ENCODE data around the gene TMEM60. TPM values are rescaled to one million over a fixed set of nuclear protein-coding genes. Genes with fewer than 3 reads are reported as not detected.

Gene TMEM60
- total and polyA plus RNA-seq, 2 donors (not counting 1 experiment from before 2014, with no cell fraction given) = 5.0 to 20.4 TPM

- no peak for ATAC-seq (ENCODE audit: low read depth)
- H3K4me3 ChIP-seq (ENCODE audit: control extremely low read depth in 1 of 5, extremely low read depth in 1 of 5, insufficient read depth in 1 of 5, low read depth in 2 of 5, low read length in 4 of 5) = no peak overlapping the region
- no peak for TF ChIP-seq CTCF (IDR thresholded peaks at IDR 0.05)
- no peak for TF ChIP-seq EZH2 (IDR thresholded peaks at IDR 0.05; ENCODE audit: borderline replicate concordance, insufficient read depth, low read depth, low read length, poor library complexity, severe bottlenecking)
- H2AFZ ChIP-seq (ENCODE audit: insufficient read depth, low read depth, low read length, poor library complexity, severe bottlenecking) = no peak overlapping the region
- Mint-ChIP-seq H3K27ac (peak overlapping the region; percentile 7), H3K4me3 (no peak overlapping the region), H3K4me1 (peaks cover 10% of the 10 kb centered on the region), H3K9me3 (ENCODE audit: insufficient read depth) (no peaks in the 10 kb centered on the region), H3K27me3 (no peaks in the 10 kb centered on the region)
- DNase-seq = no peak
- no peaks in the 10 kb centered on the region for H3K27me3 ChIP-seq (replicated peaks in 1 of 4; ENCODE audit: control extremely low read depth in 1 of 4, control insufficient read depth in 3 of 4, insufficient read depth in 4 of 4, low read length in 3 of 4)
- no peak overlapping the region for H3K9ac ChIP-seq (ENCODE audit: low read length)
- no peaks in the 10 kb centered on the region for H3K4me1 ChIP-seq (ENCODE audit: control insufficient read depth in 2 of 2, insufficient read depth in 2 of 2, low read length in 2 of 2)
- H3K4me2 ChIP-seq (replicated peaks; ENCODE audit: low read depth, low read length, poor library complexity, severe bottlenecking) = no peak overlapping the region
- H3K36me3 ChIP-seq (replicated peaks in 1 of 2; ENCODE audit: control extremely low read depth in 1 of 2, control insufficient read depth in 1 of 2, extremely low read depth in 1 of 2, insufficient read depth in 2 of 2, low read length in 1 of 2) = peaks cover 1% of the 10 kb centered on the region in 2 experiments
- POLR2A ChIA-PET = no interaction called here
- WGBS (ENCODE audit: insufficient coverage) = 80% methylated on average over 1 of the region's 2 CpGs
- intact Hi-C loops (cut with micrococcal nuclease) = no loop called here
- CTCF ChIA-PET = no interaction called here
- H3K27ac ChIP-seq (ENCODE audit: low read length in 2 of 2) = no peak overlapping the region
- H3K9me3 ChIP-seq (ENCODE audit: control extremely low read depth in 1 of 3, control insufficient read depth in 2 of 3, insufficient read depth in 1 of 3, low read length in 2 of 3) = no peaks in the 10 kb centered on the region
- H4K20me1 ChIP-seq (ENCODE audit: control insufficient read depth, insufficient read depth, low read length, poor library complexity, severe bottlenecking) = no peaks in the 10 kb centered on the region
- H3K79me2 ChIP-seq (ENCODE audit: control insufficient read depth, insufficient read depth, low read length) = peaks cover under 1% of the 10 kb centered on the region
These were observed 9.8 kb downstream of the TMEM60 start for GRCh38 chr7:77788327-77788902.

DNA sequence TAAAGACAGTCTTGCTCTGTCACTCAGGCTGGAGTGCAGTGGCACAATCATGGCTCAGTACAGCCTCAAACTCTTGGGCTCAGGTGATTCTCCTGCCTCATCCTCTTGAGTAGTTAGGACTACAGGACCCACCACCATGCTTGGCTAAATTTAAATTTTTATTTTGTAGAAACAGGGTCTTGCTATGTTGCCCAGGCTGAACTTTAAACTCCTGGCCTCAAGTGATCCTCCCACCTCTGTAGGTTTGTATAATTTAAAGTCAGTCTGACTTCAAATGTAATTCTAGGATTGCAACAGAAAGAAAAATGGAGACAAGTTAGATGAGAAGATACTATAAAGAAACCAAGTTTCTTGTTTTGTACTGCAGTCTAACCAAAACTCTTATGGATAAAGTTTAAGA is 11.5 kb downstream of the TMEM60 start:
- TF ChIP-seq EZH2 (IDR thresholded peaks at IDR 0.05; ENCODE audit: borderline replicate concordance, insufficient read depth, low read depth, low read length, poor library complexity, severe bottlenecking) = no peak
- TF ChIP-seq CTCF (IDR thresholded peaks at IDR 0.05) = no peak
- Mint-ChIP-seq H3K27me3 (no peaks in the 10 kb centered on the region), H3K27ac (no peak overlapping the region), H3K4me3 (no peak overlapping the region), H3K9me3 (ENCODE audit: insufficient read depth) (no peaks in the 10 kb centered on the region), H3K4me1 (peaks cover 12% of the 10 kb centered on the region)
- intact Hi-C loops (cut with micrococcal nuclease) = no loop called here
- ChIA-PET CTCF (interaction anchor here (1.5 kb wide), 1 partner anchor 27 kb away, joined by 3 read pairs; no protein-coding TSS in a partner anchor), POLR2A (no interaction called here)
- DNase-seq (no peak), ATAC-seq (ENCODE audit: low read depth) (no peak)
- no peak overlapping the region for H3K4me2 ChIP-seq (replicated peaks; ENCODE audit: low read depth, low read length, poor library complexity, severe bottlenecking)
- no peak overlapping the region for H3K9ac ChIP-seq (ENCODE audit: low read length)
- no peaks in the 10 kb centered on the region for H3K79me2 ChIP-seq (ENCODE audit: control insufficient read depth, insufficient read depth, low read length)
- no peak overlapping the region for H3K4me3 ChIP-seq (ENCODE audit: control extremely low read depth in 1 of 5, extremely low read depth in 1 of 5, insufficient read depth in 1 of 5, low read depth in 2 of 5, low read length in 4 of 5)
- H4K20me1 ChIP-seq (ENCODE audit: control insufficient read depth, insufficient read depth, low read length, poor library complexity, severe bottlenecking) = no peaks in the 10 kb centered on the region
- H3K27me3 ChIP-seq (replicated peaks in 1 of 4; ENCODE audit: control extremely low read depth in 1 of 4, control insufficient read depth in 3 of 4, insufficient read depth in 4 of 4, low read length in 3 of 4) = no peaks in the 10 kb centered on the region
- no peak overlapping the region for H2AFZ ChIP-seq (ENCODE audit: insufficient read depth, low read depth, low read length, poor library complexity, severe bottlenecking)
- no peak overlapping the region for H3K27ac ChIP-seq (ENCODE audit: low read length in 2 of 2)
- H3K36me3 ChIP-seq (replicated peaks in 1 of 2; ENCODE audit: control extremely low read depth in 1 of 2, control insufficient read depth in 1 of 2, extremely low read depth in 1 of 2, insufficient read depth in 2 of 2, low read length in 1 of 2) = peaks cover 0 to 1% of the 10 kb centered on the region in 2 experiments
- H3K9me3 ChIP-seq (ENCODE audit: control extremely low read depth in 1 of 3, control insufficient read depth in 2 of 3, insufficient read depth in 1 of 3, low read length in 2 of 3) = no peaks in the 10 kb centered on the region
- H3K4me1 ChIP-seq (ENCODE audit: control insufficient read depth in 2 of 2, insufficient read depth in 2 of 2, low read length in 2 of 2) = no peaks in the 10 kb centered on the region

All from B cell (primary cell).